ENCODE data around the gene MB21D2. TPM values are rescaled to one million over a fixed set of nuclear protein-coding genes. Genes with fewer than 3 reads are reported as not detected.

Gene MB21D2
- total RNA-seq, 1 experiment from 2014 or later: 26.0 TPM

DNA sequence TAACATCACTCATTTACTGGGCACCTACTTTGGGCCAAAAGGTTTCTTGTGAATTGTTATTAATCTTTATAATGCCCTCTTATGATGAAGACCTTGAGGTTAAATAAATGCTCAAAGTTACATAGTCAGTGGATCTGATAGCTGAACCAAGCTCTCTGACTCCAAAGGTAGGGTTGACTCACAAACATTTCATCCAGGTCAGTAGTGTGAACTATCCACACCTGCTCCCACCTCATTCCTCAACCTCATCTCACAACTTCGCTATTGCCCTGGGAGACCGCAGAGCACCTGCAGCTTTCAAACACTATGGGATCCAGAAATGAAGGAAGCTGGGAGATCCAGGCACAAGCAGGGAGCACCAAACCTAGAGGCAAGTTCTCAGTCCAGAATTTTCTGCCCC, 96.5 kb downstream of the MB21D2 start:
- intact Hi-C loops (cut with micrococcal nuclease): no loop called here
- Histone ChIP-seq H3K4me3 (ENCODE audit: low read length) (no peak overlapping the region), H3K4me2 (ENCODE audit: low read length) (no peak overlapping the region), H3K9me2 (replicated peaks; ENCODE audit: low read length) (no peaks in the 10 kb centered on the region), H3K27ac (ENCODE audit: low read length) (no peak overlapping the region), H2AFZ (ENCODE audit: low read length) (no peak overlapping the region), H3K79me2 (ENCODE audit: low read length) (peaks cover 91% of the 10 kb centered on the region), H3K9me3 (ENCODE audit: low read length) (no peaks in the 10 kb centered on the region), H3K9ac (ENCODE audit: low read length) (no peak overlapping the region), H3K27me3 (ENCODE audit: low read length) (no peaks in the 10 kb centered on the region), H3K36me3 (ENCODE audit: low read depth, low read length) (no peaks in the 10 kb centered on the region), H3F3A (ENCODE audit: low read length, unreplicated experiment) (no peaks in the 10 kb centered on the region), H4K20me1 (ENCODE audit: low read length) (no peaks in the 10 kb centered on the region; the same call in 1 of the 2 replicates), H3K4me1 (ENCODE audit: insufficient read depth, low read length) (peaks cover 53% of the 10 kb centered on the region)
- ChIA-PET CTCF (no interaction called here), POLR2A (ENCODE audit: unreplicated experiment) (no interaction called here)
- no peak for ATAC-seq
- BruUV-seq (replicated peaks): no TSS peak
- no peak for DNase-seq
- TF ChIP-seq, protein P1, sequence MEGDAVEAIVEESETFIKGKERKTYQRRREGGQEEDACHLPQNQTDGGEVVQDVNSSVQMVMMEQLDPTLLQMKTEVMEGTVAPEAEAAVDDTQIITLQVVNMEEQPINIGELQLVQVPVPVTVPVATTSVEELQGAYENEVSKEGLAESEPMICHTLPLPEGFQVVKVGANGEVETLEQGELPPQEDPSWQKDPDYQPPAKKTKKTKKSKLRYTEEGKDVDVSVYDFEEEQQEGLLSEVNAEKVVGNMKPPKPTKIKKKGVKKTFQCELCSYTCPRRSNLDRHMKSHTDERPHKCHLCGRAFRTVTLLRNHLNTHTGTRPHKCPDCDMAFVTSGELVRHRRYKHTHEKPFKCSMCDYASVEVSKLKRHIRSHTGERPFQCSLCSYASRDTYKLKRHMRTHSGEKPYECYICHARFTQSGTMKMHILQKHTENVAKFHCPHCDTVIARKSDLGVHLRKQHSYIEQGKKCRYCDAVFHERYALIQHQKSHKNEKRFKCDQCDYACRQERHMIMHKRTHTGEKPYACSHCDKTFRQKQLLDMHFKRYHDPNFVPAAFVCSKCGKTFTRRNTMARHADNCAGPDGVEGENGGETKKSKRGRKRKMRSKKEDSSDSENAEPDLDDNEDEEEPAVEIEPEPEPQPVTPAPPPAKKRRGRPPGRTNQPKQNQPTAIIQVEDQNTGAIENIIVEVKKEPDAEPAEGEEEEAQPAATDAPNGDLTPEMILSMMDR (conservative IDR thresholded peaks at IDR 0.05; ENCODE audit: low read depth, low read length): no peak
- TF ChIP-seq EZH2phosphoT487 (IDR thresholded peaks at IDR 0.05; ENCODE audit: borderline replicate concordance, low read length): no peak

DNA sequence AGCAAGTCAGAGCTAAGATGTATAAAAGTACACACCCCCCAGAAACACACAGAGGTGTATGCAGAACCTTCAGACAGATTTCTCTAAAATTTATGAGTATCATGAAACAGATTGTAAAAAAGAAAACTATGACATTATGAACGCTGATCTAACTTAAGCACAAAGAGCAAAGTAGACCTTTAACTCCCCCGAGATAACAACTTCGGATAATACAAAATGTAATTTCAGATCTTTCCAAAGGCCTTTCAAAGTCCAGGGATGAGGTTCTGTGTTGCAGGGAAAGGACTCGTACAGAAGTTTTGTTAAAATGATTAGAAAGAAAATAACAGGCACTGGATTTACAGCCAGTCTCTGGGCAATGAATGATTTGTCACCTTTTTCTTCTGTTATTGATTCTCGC, 97.5 kb downstream of the MB21D2 start:
- DNase-seq: no peak
- intact Hi-C loops (cut with micrococcal nuclease): no loop called here
- Histone ChIP-seq H3K9ac (ENCODE audit: low read length) (no peak overlapping the region), H3K36me3 (ENCODE audit: low read depth, low read length) (no peaks in the 10 kb centered on the region; the same call in 1 of the 2 replicates), H4K20me1 (ENCODE audit: low read length) (no peaks in the 10 kb centered on the region; the same call in 1 of the 2 replicates), H3K9me2 (replicated peaks; ENCODE audit: low read length) (no peaks in the 10 kb centered on the region), H3K4me1 (ENCODE audit: insufficient read depth, low read length) (peaks cover 47% of the 10 kb centered on the region), H3K4me3 (ENCODE audit: low read length) (no peak overlapping the region), H2AFZ (ENCODE audit: low read length) (no peak overlapping the region), H3K27me3 (ENCODE audit: low read length) (no peaks in the 10 kb centered on the region), H3K79me2 (ENCODE audit: low read length) (peaks cover 91% of the 10 kb centered on the region), H3K27ac (ENCODE audit: low read length) (no peak overlapping the region), H3K4me2 (ENCODE audit: low read length) (peak overlapping the region; percentile 55; the same call in 1 of the 2 replicates), H3K9me3 (ENCODE audit: low read length) (no peaks in the 10 kb centered on the region), H3F3A (ENCODE audit: low read length, unreplicated experiment) (no peaks in the 10 kb centered on the region)
- ChIA-PET CTCF (no interaction called here), POLR2A (ENCODE audit: unreplicated experiment) (no interaction called here)
- no TSS peak for BruUV-seq (replicated peaks)
- ATAC-seq: no peak
- no peak for TF ChIP-seq EZH2phosphoT487 (IDR thresholded peaks at IDR 0.05; ENCODE audit: borderline replicate concordance, low read length)
- TF ChIP-seq, protein P1 (conservative IDR thresholded peaks at IDR 0.05; ENCODE audit: low read depth, low read length): no peak

DNA sequence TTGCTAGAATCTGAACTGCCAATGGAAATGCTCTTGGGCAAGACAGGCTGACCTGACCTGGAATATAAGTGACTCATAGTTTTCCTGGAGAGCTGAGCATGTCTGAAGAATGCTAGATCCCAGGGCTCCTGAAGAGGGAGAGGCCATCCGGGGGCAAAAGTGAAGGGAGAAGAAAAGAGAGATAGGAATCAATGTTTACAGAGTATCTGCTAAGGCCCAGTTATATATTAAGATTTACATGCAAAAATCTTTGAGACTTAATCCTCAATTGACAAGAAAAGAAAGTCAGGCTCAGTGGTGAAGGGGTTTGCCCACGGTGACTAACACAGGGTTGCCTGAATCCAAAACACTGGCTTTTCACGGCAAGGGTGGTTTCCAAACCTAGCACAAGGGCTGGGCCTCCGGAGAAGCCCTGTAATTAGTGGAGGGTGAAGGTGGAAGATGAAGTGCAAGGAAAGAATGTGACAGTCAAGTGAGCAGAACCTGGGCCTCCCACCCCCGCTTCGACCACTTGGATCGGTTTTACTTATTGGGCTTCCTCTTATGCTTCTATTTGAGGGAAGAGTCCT, 98.6 kb downstream of the MB21D2 start:
- no peaks in the 10 kb centered on the region; the same call in 1 of the 2 replicates for H3K36me3 ChIP-seq (ENCODE audit: low read depth, low read length)
- peak; percentile 73 for ATAC-seq
- peak; percentile 85 for DNase-seq
- POLR2A ChIA-PET (ENCODE audit: unreplicated experiment): no interaction called here
- no peaks in the 10 kb centered on the region for H3K9me2 ChIP-seq (replicated peaks; ENCODE audit: low read length)
- no peak overlapping the region for H3K9ac ChIP-seq (ENCODE audit: low read length)
- no peaks in the 10 kb centered on the region for H3K9me3 ChIP-seq (ENCODE audit: low read length)
- peak overlapping the region; percentile 57 for H3K27ac ChIP-seq (ENCODE audit: low read length)
- H3K4me2 ChIP-seq (ENCODE audit: low read length): peak overlapping the region; percentile 55
- CTCF ChIA-PET: interaction anchor here (1.1 kb wide), 2 partner anchors 60 to 96 kb away, joined by 3 to 4 read pairs; no protein-coding TSS in a partner anchor
- H3F3A ChIP-seq (ENCODE audit: low read length, unreplicated experiment): no peaks in the 10 kb centered on the region
- H3K79me2 ChIP-seq (ENCODE audit: low read length): peaks cover 91% of the 10 kb centered on the region
- no peak overlapping the region for H2AFZ ChIP-seq (ENCODE audit: low read length)
- intact Hi-C loops (cut with micrococcal nuclease): loop anchor here (1.0 to 10.0 kb wide), 4 partner anchors 60 to 773 kb away; partner anchors contain the start of gene OPA1
- no peak overlapping the region for H3K4me3 ChIP-seq (ENCODE audit: low read length)
- no peaks in the 10 kb centered on the region; the same call in 1 of the 2 replicates for H4K20me1 ChIP-seq (ENCODE audit: low read length)
- no peaks in the 10 kb centered on the region for H3K27me3 ChIP-seq (ENCODE audit: low read length)
- BruUV-seq (replicated peaks): no TSS peak
- H3K4me1 ChIP-seq (ENCODE audit: insufficient read depth, low read length): peaks cover 47% of the 10 kb centered on the region
- TF ChIP-seq EZH2phosphoT487 (IDR thresholded peaks at IDR 0.05; ENCODE audit: borderline replicate concordance, low read length) (no peak), EZH2 (IDR thresholded peaks at IDR 0.05; ENCODE audit: low read length, unreplicated experiment) (no peak)
- TF ChIP-seq, protein P1 (conservative IDR thresholded peaks at IDR 0.05; ENCODE audit: low read depth, low read length): no peak
